Measurements from ENCODE around the gene TRH.

- TF ChIP-seq POLR2A (IDR thresholded peaks at IDR 0.05) (no peak), CTCF (IDR thresholded peaks at IDR 0.05) (no peak), EP300 (IDR thresholded peaks at IDR 0.05) (no peak)
Observed at GRCh38 chr3:129961141-129961541, 13.4 kb upstream of the TRH start.

Data from tibial nerve (tissue), 4 donors.